Liver (tissue), 9 donors: ENCODE measurements around the gene PLCL1. TPM values are rescaled to one million over a fixed set of nuclear protein-coding genes. Genes with fewer than 3 reads are reported as not detected.

Experiments used
- DNase-seq: peaks from one replicate; pipeline ENCODE4 v3.0.0-alpha.2; 2017; ENCODE audit warnings: low spot score
- H3K27ac ChIP-seq, 2 donors: one replicate each; pipeline ENCODE4 v1.7.0; 2013; ENCODE audit warnings: inconsistent platforms in 2 of 2, low read length in 2 of 2, control low read depth in 1 of 2, low read depth in 1 of 2, mild to moderate bottlenecking in 1 of 2
- H3K27me3 ChIP-seq, 4 donors: one replicate each; pipeline versions ENCODE4 v1.6.1 to v1.7.0; 2013; ENCODE audit warnings: low read length in 3 of 4, inconsistent platforms in 1 of 4, mild to moderate bottlenecking in 1 of 4, moderate library complexity in 1 of 4; ENCODE audit not compliant: control insufficient read depth in 4 of 4, insufficient read depth in 4 of 4
- H3K36me3 ChIP-seq, 4 donors: one replicate each; pipeline versions ENCODE4 v1.6.1 to v1.7.0; 2013; ENCODE audit warnings: low read length in 3 of 4, mild to moderate bottlenecking in 3 of 4, low read depth in 1 of 4, moderate library complexity in 1 of 4; ENCODE audit not compliant: control insufficient read depth in 4 of 4, insufficient read depth in 3 of 4
- H3K4me1 ChIP-seq, 4 donors: one replicate each; pipeline versions ENCODE4 v1.6.1 to v1.7.0; 2013; ENCODE audit warnings: low read length in 3 of 4, mild to moderate bottlenecking in 3 of 4, moderate library complexity in 1 of 4; ENCODE audit not compliant: control insufficient read depth in 4 of 4, insufficient read depth in 4 of 4
- H3K4me3 ChIP-seq, 3 donors: one replicate each; pipeline versions ENCODE4 v1.6.1 to v1.7.0; 2013; ENCODE audit warnings: low read length in 3 of 3, control low read depth in 1 of 3, low read depth in 1 of 3, mild to moderate bottlenecking in 1 of 3
- H3K9ac ChIP-seq, 2 donors: one replicate each; pipeline ENCODE4 v1.7.0; 2013; ENCODE audit warnings: low read length in 2 of 2, mild to moderate bottlenecking in 2 of 2, moderate library complexity in 2 of 2, control low read depth in 1 of 2, low read depth in 1 of 2
- H3K9me3 ChIP-seq, 4 donors: one replicate each; pipeline versions ENCODE4 v1.6.1 to v1.7.0; 2013; ENCODE audit warnings: low read length in 3 of 4; ENCODE audit not compliant: control insufficient read depth in 4 of 4
- ATF3 ChIP-seq: IDR thresholded peaks from 2 replicates; pipeline ENCODE4 v1.6.1; 2016; ENCODE audit warnings: antibody characterized with exemption
- CTCF ChIP-seq: fragments of 150-350 bp; IDR thresholded peaks from 2 replicates; pipeline ENCODE4 v1.5.1; 2017; ENCODE audit warnings: improper control_type of control experiment, low read depth, low read length; ENCODE audit not compliant: missing input control
- EGR1 ChIP-seq, 2 donors: IDR thresholded peaks; 2 replicates each; pipeline ENCODE4 v1.6.1; 2016 to 2018; ENCODE audit warnings: antibody characterized with exemption in 2 of 2, low read depth in 2 of 2
- FOXA1 ChIP-seq: IDR thresholded peaks from 2 replicates; pipeline ENCODE4 v1.6.1; 2016; ENCODE audit warnings: antibody characterized with exemption
- FOXA2 ChIP-seq: IDR thresholded peaks from 2 replicates; pipeline ENCODE4 v1.6.1; 2016; ENCODE audit warnings: antibody characterized with exemption
- GABPA ChIP-seq, 2 donors: IDR thresholded peaks in 1 of 2; conservative IDR thresholded peaks in 1 of 2; 2 replicates each; pipeline ENCODE4 v1.6.1; 2016; ENCODE audit warnings: antibody characterized with exemption in 2 of 2, mild to moderate bottlenecking in 1 of 2, moderate library complexity in 1 of 2
- HNF4A ChIP-seq, 2 donors: conservative IDR thresholded peaks; 2 replicates each; pipeline ENCODE4 v1.6.1; 2016; ENCODE audit warnings: antibody characterized with exemption in 2 of 2, mild to moderate bottlenecking in 2 of 2
- HNF4G ChIP-seq: IDR thresholded peaks from 2 replicates; pipeline ENCODE4 v1.6.1; 2016; ENCODE audit warnings: antibody characterized with exemption
- JUND ChIP-seq, 2 donors: IDR thresholded peaks; 2 replicates each; pipeline ENCODE4 v1.6.1; 2016; ENCODE audit warnings: antibody characterized with exemption in 2 of 2
- NR2F2 ChIP-seq: IDR thresholded peaks from 2 replicates; pipeline ENCODE4 v1.6.1; 2016; ENCODE audit warnings: antibody characterized with exemption
- RAD21 ChIP-seq, 2 donors: IDR thresholded peaks; 2 replicates each; pipeline ENCODE4 v1.6.1; 2016; ENCODE audit warnings: antibody characterized with exemption in 2 of 2, mild to moderate bottlenecking in 2 of 2
- REST ChIP-seq: IDR thresholded peaks from 2 replicates; pipeline ENCODE4 v1.6.1; 2016; ENCODE audit warnings: antibody characterized with exemption, mild to moderate bottlenecking
- RXRA ChIP-seq, 2 donors: IDR thresholded peaks; 2 replicates each; pipeline ENCODE4 v1.6.1; 2017 to 2018; ENCODE audit warnings: antibody characterized with exemption in 2 of 2, mild to moderate bottlenecking in 1 of 2
- SP1 ChIP-seq: IDR thresholded peaks from 2 replicates; pipeline ENCODE4 v1.6.1; 2018; ENCODE audit warnings: antibody characterized with exemption, mild to moderate bottlenecking
- TAF1 ChIP-seq: conservative IDR thresholded peaks from 2 replicates; pipeline ENCODE4 v1.6.1; 2016; ENCODE audit warnings: antibody characterized with exemption, mild to moderate bottlenecking
- YY1 ChIP-seq: IDR thresholded peaks from 2 replicates; pipeline ENCODE4 v1.6.1; 2016; ENCODE audit warnings: antibody characterized with exemption, mild to moderate bottlenecking
- ZBTB33 ChIP-seq: IDR thresholded peaks from 2 replicates; pipeline ENCODE4 v1.6.1; 2016; ENCODE audit warnings: antibody characterized with exemption
- WGBS: extraction: QIAGEN DNeasy Blood & Tissue Kit; methylation state at CpG from one replicate; pipeline ENCODE4 v1.1.7; 2013; 5-methylcytosine and 5-hydroxymethylcytosine counted together
- polyA plus RNA-seq, 2 donors: library from polyadenylated mRNA; stranded (reverse) in 1 of 2; unstranded in 1 of 2; fragments of 200-250 nt in 1 of 2; fragments of >200 nt in 1 of 2; fragmentation: Nextera tagmentation in 1 of 2; extraction: Ambion mirVana in 1 of 2; gene quantifications; one replicate each; pipeline versions ENCODE4 v1.2.1 to v1.2.3, GENCODE V29; 2013 to 2015
- total RNA-seq, 2 donors: library from RNA; depleted of rRNA; stranded (reverse); fragments of >200 nt; gene quantifications; one replicate each; pipeline ENCODE4 v1.2.3, GENCODE V29; 2014
- TF ChIP-seq, protein P1 (sequence below): IDR thresholded peaks from 2 replicates; pipeline ENCODE4 v1.6.1; 2016; ENCODE audit warnings: antibody characterized with exemption
- donor health status: healthy.
- donor health status: healthy.
- donor health status: healthy.
- donor health status: healthy.
- donor health status: healthy.

PLCL1 gene
- total and polyA plus RNA-seq, 4 donors, result 0.08 to 0.59 (median 0.31) TPM

DNA sequence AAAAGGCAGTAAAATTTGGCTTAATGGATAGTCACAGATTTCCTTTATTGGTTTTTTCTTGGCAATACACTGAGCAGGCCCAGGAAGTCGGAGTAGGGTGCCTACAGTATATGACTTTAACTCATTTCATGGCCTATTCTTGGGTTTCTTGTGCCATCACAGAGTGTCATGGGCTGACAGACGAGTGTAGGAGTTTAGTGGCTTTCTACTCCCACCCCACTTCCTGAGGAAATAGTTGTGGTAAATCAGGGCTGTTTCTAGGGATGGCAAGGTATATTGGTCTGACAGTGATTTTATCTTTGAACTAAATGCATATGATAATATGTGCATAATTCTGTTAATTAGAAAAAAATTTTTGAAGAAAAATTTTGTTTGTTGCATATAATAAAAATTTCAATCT is 100.1 kb downstream of the PLCL1 start:
- Histone ChIP-seq H3K9ac (no peak overlapping the region), H3K4me1 (no peaks in the 10 kb centered on the region), H3K4me3 (no peak overlapping the region), H3K9me3 (no peaks in the 10 kb centered on the region), H3K36me3 (no peaks in the 10 kb centered on the region), H3K27me3 (no peaks in the 10 kb centered on the region), H3K27ac (no peak overlapping the region)
- WGBS, result 63% methylated on average over 2 of the region's 2 CpGs
- TF ChIP-seq TAF1, result no peak
- TF ChIP-seq ATF3, result no peak
- TF ChIP-seq CTCF, result no peak
- TF ChIP-seq FOXA1, result no peak
- TF ChIP-seq JUND (IDR thresholded peaks at IDR 0.05), result no peak
- no peak for TF ChIP-seq SP1
- no peak for TF ChIP-seq FOXA2
- TF ChIP-seq, protein P1, sequence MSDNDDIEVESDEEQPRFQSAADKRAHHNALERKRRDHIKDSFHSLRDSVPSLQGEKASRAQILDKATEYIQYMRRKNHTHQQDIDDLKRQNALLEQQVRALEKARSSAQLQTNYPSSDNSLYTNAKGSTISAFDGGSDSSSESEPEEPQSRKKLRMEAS, result no peak
- no peak for TF ChIP-seq RXRA (IDR thresholded peaks at IDR 0.05)
- no peak for TF ChIP-seq ZBTB33
- TF ChIP-seq YY1, result no peak
- TF ChIP-seq REST, result no peak
- TF ChIP-seq GABPA (IDR thresholded peaks at IDR 0.05 in 1 of 2, conservative IDR thresholded peaks at IDR 0.05 in 1 of 2), result no peak
- no peak for TF ChIP-seq HNF4A (conservative IDR thresholded peaks at IDR 0.05)
- TF ChIP-seq NR2F2, result no peak
- no peak for TF ChIP-seq HNF4G
- TF ChIP-seq EGR1 (IDR thresholded peaks at IDR 0.05; ENCODE audit: low read depth in 2 of 2), result no peak
- no peak for TF ChIP-seq RAD21 (IDR thresholded peaks at IDR 0.05)
- DNase-seq, result no peak

DNA sequence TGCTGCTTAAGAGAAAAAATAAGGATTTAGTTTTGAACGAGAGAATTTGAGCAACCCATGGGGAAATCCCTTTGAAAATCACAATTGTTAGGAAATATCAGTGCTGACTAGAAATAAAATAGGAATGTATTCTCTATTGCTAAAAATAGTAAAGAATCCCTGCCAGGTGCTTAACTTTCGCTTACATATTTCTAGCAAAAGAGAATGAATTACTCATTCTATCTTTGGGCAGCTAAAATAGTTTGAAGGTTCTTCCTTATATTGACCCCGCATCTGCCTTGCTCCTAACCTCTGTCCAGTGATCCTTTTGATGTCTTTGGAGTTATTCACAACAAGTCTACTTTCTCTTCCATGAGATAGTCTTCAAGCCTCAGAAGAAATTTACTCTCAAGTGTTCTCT is 103.8 kb downstream of the PLCL1 start:
- H3K4me3 ChIP-seq, result no peak overlapping the region
- no peaks in the 10 kb centered on the region for H3K27me3 ChIP-seq
- H3K36me3 ChIP-seq, result no peaks in the 10 kb centered on the region
- H3K9me3 ChIP-seq, result no peaks in the 10 kb centered on the region
- H3K9ac ChIP-seq, result no peak overlapping the region
- TF ChIP-seq HNF4A (conservative IDR thresholded peaks at IDR 0.05), result no peak
- no peak for TF ChIP-seq REST
- TF ChIP-seq SP1, result no peak
- TF ChIP-seq FOXA2, result no peak
- TF ChIP-seq FOXA1, result no peak
- no peak for TF ChIP-seq EGR1 (IDR thresholded peaks at IDR 0.05; ENCODE audit: low read depth in 2 of 2)
- no peak for TF ChIP-seq ATF3
- TF ChIP-seq ZBTB33, result no peak
- no peak for TF ChIP-seq HNF4G
- WGBS, result 83% methylated on average over 3 of the region's 3 CpGs
- H3K4me1 ChIP-seq, result no peaks in the 10 kb centered on the region
- no peak for DNase-seq
- H3K27ac ChIP-seq, result no peak overlapping the region
